EH (cell line): ENCODE data around the gene SEMA7A.
"Not testable (repeated sequence)": the region's sequence is repeated elsewhere in the genome, so short reads cannot be mapped to it uniquely, and the experiment has no call there.

Experiments
- DNase-seq: peaks from one replicate; pipeline ENCODE4 v3.0.0-alpha.2; 2015; ENCODE audit warnings: low read depth

The SEMA7A gene

GRCh38 chr15:74399511-74400312, 34.0 kb downstream of the SEMA7A start:
- DNase-seq: peak; percentile 85

DNA sequence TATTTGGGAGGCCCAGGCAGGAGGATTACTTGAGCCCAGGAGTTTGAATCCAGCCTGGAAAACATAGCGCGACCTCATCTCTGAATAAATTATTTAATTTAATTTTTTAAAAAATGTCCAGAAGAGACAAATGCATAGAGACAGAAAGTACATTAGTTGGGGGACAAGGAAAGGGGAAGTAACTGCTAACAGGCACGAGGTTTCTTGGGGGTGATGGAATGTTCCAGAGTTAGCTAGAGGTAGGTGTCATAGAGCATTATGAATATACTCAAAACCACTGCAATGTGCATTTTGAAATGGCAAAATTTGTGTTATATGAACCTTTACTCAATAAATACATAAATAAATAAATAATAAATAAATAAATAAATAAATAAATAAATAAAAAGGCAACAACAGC, 34.7 kb downstream of the SEMA7A start:
- DNase-seq: no peak

DNA sequence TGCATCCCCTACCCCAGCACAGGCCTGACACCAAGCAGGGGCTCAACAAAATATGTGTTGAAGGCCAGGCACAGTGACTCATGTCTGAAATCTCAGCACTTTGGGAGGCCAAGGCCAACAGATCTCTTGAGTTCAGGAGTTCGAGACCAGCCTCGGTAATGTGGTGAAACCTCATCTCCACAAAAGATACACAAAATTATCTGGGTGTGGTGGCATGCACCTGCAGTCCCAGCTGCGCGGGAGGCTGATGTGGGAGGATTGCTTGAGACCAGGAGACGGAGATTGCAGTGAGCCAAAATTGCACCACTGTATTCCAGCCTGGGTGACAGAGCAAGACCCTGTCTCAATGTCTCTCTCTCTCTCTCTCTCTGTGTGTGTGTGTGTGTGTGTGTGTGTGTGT, 35.6 kb downstream of the SEMA7A start:
- no peak for DNase-seq

- no peak for DNase-seq
Observed at GRCh38 chr15:74397239-74398068, 36.3 kb downstream of the SEMA7A start.

DNA sequence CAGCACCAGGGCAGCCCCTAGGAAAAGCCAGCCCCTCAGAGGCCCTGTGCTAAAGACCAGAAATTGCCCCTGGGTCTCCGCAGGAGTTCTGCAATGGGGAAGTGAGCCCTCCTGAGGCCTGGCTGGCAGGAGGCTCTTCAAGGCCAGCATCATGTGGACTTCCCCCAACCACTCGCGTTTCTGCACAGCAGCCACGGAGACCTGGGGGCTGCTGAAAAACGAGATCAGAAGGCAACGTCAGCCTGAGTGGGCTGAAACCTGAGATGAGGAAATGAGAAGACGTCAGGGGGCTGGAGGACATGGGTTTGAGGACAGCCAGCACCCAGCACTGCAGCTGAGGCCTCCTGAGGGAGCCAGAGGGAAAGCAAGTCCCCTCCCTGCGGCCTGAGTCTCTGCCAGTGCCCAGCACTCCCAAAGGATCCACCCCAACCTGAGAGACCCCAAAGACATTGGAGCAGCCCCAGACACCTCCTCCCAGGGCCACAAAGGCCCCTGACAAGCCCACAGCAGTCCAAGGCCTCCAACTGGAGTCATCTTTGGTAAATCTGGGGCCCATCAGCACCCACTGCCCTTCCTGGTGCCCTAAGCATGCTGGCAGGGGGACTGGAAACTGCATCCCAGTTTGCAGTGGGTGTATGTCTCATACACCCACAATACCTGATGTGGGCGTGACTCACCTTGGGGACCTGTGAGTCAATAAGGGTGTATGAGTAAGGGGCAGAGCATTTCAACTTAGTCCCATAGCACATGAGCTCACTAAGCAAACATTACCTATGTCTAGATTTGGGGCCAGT, 37.1 kb downstream of the SEMA7A start:
- DNase-seq: peak; percentile 69

- no peak for DNase-seq
Observed at GRCh38 chr15:74396146-74396438, 37.7 kb downstream of the SEMA7A start.

DNA sequence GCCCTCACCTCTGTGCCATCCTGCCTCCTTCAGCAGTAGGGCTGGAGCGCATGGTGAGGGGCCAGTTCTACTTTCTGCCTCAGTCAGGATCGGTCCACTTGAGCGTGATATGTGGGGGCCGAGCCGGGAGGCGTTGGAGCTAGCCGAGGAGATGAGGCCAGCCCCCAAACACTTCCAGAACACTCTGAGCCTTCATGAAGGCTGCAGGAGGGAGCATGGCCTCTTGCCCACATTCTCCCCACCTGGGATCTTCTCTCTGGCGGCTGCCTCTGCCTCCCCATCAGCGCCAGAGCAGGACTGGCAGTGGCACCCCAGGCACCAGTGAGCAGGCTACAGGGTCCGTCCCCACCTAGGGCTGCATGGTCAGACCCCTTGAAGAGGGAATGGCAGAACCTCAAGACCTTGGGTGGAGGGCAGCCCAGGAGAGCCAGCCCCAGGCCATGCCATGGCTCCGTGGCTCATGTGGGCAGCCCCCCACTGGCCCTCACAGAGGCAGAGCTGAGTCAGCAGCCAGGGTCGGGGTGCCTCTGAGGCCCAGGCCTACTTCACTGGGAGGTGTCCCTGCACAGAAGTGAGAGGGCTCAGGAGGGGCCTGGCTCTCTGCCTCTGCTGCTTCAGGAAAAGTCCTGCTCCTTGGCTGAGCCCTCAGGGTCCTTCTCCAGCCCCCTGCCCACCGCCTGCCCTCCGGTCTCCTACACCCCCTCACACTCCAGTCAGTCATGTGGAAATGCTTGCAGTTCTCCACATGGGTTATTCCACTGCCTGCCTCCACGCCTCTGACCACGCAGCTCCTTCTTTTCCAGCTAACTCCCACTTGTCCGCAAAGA, 38.2 kb downstream of the SEMA7A start:
- DNase-seq: no peak

DNA sequence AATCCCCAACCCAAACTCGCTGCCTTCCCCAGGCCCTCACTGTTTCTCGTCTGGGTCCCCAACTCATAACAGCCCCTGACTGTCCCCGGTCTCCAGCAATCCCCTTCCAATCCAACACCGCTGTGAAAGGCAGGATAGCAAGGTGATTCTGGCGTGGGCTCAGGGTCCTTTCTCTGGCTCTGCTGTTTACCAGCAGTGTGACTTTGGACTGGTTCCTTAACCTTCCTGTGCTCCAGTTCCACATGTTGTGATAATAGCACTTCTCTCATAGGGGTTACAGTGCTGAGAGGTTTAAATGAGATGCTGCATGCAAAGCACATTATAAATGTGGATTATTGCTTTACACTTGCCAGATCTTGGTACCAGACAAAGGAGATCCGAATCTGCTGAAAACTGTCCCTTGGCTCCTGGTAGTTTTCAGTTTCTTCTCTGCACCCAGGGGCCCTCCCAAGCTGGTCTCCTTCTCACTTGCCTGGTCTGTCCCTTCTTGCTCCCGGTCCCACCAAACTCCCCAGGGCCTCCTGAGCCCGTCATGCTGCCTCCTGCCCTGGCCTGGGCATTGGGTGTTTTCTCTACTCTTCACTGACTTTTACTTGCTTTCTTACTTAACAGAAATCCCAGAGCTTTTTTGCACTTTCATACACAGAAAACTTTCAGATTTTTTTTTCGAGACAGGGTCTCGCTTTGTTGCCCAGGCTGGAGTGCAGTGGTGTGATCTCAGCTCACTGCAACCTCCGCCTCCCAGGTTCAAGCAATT, 39.5 kb downstream of the SEMA7A start:
- no peak for DNase-seq

DNA sequence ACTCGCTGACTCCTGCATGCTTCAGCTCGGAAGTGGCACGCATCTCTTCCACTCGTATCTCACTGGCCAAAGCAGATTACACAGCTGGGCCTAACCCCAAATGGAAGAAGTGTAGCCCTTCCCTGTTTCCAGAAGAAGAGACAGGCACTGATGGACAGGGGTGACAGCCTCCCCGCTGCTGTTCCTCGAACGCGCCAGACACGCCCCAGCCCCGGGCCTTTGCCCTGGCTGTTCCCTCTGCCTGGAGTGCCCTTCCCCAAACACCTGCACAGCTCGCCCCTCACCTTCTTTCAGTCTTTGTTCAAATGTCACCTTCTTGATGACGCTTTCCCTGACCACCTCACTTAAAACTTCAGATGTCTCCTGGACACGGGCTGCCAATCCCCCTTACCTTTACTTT, 40.3 kb downstream of the SEMA7A start:
- no peak for DNase-seq

- DNase-seq: no peak
Observed at GRCh38 chr15:74392902-74393301, 40.9 kb downstream of the SEMA7A start.

GRCh38 chr15:74392451-74392830, 41.3 kb downstream of the SEMA7A start:
- DNase-seq: peak; percentile 67

DNA sequence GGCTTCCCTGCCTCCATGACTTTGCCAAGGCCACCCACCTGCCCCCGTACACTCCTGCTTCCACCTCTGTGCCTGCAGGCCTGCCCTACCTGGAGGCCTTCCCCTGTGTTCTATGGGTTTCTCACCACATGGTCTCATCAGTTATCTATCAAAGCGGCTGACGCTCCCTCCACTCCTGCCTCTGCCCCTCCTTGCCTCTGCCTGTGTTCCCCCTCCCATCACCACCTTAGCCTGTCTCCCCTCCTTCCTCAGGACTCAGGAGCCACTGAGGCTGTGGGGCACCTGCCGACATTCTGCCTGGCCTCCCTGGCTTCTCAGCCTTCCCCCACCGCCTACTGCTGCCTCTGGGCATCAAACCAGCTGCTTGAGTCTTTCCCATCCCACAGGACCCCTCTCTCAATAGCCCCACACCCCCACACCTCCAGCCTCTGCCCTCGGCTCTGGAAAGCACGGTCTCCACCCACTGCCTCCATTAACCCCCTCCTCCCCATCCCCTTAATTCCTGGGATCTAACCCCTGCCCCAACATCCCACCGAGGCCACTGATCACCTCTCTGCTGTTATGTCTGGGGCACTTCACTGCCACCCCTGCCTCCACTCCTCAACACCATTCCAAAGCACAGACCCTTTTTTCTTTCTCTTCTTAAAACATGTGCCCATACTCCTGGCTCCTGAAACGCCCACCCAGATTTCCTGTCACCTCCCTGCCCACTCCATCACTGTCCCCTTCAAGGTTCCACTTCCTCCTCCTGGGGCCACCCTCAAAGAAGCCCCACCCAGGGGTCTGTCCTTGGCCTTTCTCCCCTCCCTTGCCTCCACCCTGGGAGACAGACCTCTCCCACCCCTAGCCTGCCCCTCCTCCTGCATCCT, 41.9 kb downstream of the SEMA7A start:
- no peak for DNase-seq

DNA sequence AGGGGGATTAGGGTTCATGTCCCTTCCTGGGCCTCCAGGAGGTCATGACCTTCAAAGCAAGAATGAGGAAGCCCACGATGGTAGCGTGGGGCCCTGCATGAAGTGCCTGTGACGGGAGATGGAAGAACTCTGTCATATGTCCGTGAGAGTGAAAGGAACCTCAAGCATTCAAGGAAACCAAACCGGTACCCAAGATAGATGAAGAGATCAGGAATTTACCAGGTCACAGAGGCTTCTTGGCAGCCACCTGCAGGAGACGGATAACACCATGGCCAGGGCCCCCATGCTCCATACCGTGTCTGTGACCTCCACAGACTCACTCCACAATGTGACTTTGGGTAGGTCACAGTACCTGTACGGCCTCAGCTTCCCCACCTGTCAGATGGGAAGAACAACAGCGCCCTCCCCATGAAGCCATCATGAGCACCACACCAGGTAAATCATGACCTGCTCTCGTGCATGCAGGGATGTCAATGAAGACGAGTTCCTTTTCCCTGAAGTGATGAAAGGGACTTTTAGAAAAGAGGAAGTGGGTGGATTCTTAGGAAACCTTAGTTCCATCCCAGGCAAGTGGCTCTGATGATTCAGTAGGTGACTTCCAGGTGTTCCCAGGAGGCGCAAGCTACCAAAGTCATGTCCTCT, 43.0 kb downstream of the SEMA7A start:
- no peak for DNase-seq

DNA sequence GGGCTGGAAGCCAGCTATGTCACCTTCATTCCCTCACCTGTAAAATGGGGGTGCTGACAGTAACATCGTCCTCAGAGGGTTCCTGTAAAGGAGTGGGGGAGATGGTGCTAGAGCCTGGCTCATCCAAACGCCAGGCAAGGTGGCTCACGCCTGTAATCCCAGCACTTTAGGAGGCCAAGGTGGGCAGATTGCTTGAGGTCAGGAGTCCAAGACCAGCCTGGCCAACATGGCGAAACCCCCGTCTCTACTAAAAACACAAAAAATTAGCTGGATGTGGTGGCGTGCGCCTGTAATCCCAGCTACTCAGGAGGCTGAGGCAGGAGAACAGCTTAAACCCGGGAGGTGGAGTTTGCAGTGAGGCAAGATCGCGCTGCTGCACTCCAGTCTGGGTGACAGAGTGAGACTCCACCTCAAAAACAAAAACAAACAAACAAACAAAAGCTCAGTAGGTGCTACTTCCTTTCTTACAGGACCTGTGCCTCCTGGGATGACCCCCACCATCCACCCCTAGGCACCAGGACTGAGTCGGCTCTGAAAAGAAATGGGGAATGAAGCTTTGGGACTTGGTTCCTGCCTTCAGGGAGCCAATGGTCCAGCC, 43.6 kb downstream of the SEMA7A start:
- not testable (repeated sequence) for DNase-seq

DNA sequence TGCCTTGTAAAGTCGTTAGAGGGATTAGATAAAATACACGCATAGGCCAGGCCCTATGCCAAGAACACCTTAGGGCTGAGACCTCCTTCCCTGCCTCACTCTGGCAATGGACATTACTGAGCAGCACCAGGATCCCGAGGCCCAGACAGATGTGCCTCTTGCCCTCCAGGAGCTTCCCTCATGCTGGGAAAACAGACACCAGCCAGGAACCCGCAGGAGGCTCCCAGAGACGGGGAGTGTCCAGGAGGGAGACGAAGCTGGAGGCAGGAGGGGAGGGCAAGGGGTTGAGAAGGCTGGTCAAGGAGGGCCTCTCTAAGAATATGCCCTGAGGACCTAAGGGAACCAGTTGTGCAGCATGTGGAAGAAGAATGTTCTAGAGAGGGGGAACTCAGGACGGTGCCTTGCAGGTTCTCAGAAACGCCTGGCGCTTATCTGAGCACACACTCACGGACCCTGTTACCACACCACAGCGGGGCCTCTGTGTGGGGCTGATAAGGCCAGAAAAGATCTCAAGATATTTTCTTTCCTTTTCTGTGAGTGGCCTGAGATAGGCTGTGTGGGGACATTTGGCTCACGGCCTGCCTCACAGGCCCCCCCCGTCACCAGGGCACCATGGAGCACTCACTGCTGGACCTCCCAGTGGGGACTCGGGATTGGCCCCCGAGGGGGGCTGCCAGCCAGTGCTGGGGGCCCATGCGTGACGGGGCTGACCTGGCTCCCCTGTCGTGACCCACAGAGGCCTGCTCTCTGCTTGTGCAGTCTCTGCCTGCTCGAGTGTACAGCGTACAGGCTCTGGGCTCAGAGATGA, 44.3 kb downstream of the SEMA7A start:
- no peak for DNase-seq

- DNase-seq: no peak
Observed at GRCh38 chr15:74388363-74388951, 45.3 kb downstream of the SEMA7A start.

- no peak for DNase-seq
Observed at GRCh38 chr15:74387621-74388362, 46.0 kb downstream of the SEMA7A start.
